HepG2 (cell line): ENCODE results near the gene PTPN13. TPM values are rescaled to one million over a fixed set of nuclear protein-coding genes. Genes with fewer than 3 reads are reported as not detected.

ENCODE experiments used
- AGO1 ChIP-seq: fragments of 200-400 bp; formaldehyde crosslinking; IDR thresholded peaks from 2 replicates; pipeline ENCODE4 v1.6.1; 2017; ENCODE audit warnings: mild to moderate bottlenecking, low read depth, low read length, moderate library complexity; ENCODE audit not compliant: poor library complexity, severe bottlenecking
- CREBL2 ChIP-seq: sonication (generic); formaldehyde crosslinking; IDR thresholded peaks from 2 replicates; pipeline ENCODE4 v1.8.1; 2023; ENCODE audit warnings: missing genetic modification reagents, mild to moderate bottlenecking, borderline replicate concordance
- CSRNP2 ChIP-seq: sonication (generic); formaldehyde crosslinking; conservative IDR thresholded peaks from 2 replicates; pipeline ENCODE4 v1.8.0; 2022; ENCODE audit warnings: low read depth, missing genetic modification reagents
- E2F1 ChIP-seq: sonication (generic); formaldehyde crosslinking; IDR thresholded peaks from 2 replicates; pipeline ENCODE4 v1.5.0; 2020; ENCODE audit warnings: missing genetic modification reagents
- HDAC2 ChIP-seq: sonication (generic); formaldehyde crosslinking; IDR thresholded peaks from 2 replicates; pipeline ENCODE4 v1.4.0; 2020; ENCODE audit warnings: missing genetic modification reagents
- HES4 ChIP-seq: sonication (generic); formaldehyde crosslinking; IDR thresholded peaks from 2 replicates; pipeline ENCODE4 v1.9.0; 2021; ENCODE audit warnings: mild to moderate bottlenecking, missing genetic modification reagents, borderline replicate concordance
- IRF1 ChIP-seq: sonication (generic); formaldehyde crosslinking; IDR thresholded peaks from 2 replicates; pipeline ENCODE4 v1.4.0; 2020; ENCODE audit warnings: low read depth, mild to moderate bottlenecking, missing genetic modification reagents
- ISL2 ChIP-seq: sonication (generic); formaldehyde crosslinking; IDR thresholded peaks from 2 replicates; pipeline ENCODE4 v1.5.0; 2020; ENCODE audit warnings: missing genetic modification reagents
- KDM1A ChIP-seq: IDR thresholded peaks from 2 replicates; pipeline ENCODE4 v1.6.1; 2016; ENCODE audit warnings: missing compliant biosample characterization
- MAFF ChIP-seq: IDR thresholded peaks from 2 replicates; pipeline ENCODE4 v1.6.1; 2011; ENCODE audit warnings: low read depth, low read length, improper control_type of control experiment
- MBNL3 ChIP-seq: fragments of 250-450 bp; sonication (Bioruptor Pico); conservative IDR thresholded peaks from 2 replicates; pipeline ENCODE4 v1.8.0; 2022; ENCODE audit warnings: mild to moderate bottlenecking, inconsistent platforms
- NFYB ChIP-seq: sonication (generic); formaldehyde crosslinking; IDR thresholded peaks from 2 replicates; pipeline ENCODE4 v1.4.0; 2020; ENCODE audit warnings: missing genetic modification reagents
- POLR2AphosphoS5 ChIP-seq: IDR thresholded peaks from 2 replicates; pipeline ENCODE4 v1.6.1; 2012; ENCODE audit warnings: low read depth, low read length
- REXO4 ChIP-seq: sonication (generic); formaldehyde crosslinking; IDR thresholded peaks from 2 replicates; pipeline ENCODE4 v1.8.0; 2022; ENCODE audit warnings: missing genetic modification reagents, mild to moderate bottlenecking, borderline replicate concordance
- SIX1 ChIP-seq: sonication (generic); formaldehyde crosslinking; IDR thresholded peaks from 2 replicates; pipeline ENCODE4 v1.4.0; 2020; ENCODE audit warnings: missing genetic modification reagents, borderline replicate concordance
- SIX4 ChIP-seq: sonication (generic); formaldehyde crosslinking; IDR thresholded peaks from 2 replicates; pipeline ENCODE4 v1.4.0; 2020; ENCODE audit warnings: missing genetic modification reagents
- SP140L ChIP-seq: sonication (generic); formaldehyde crosslinking; IDR thresholded peaks from 2 replicates; pipeline ENCODE4 v1.4.0; 2020; ENCODE audit warnings: missing genetic modification reagents, borderline replicate concordance
- SRY ChIP-seq: sonication (generic); formaldehyde crosslinking; IDR thresholded peaks from 2 replicates; pipeline ENCODE4 v1.8.0; 2022; ENCODE audit warnings: mild to moderate bottlenecking, missing genetic modification reagents
- TP53 ChIP-seq: sonication (generic); formaldehyde crosslinking; conservative IDR thresholded peaks from 2 replicates; pipeline ENCODE4 v1.4.0; 2020; ENCODE audit warnings: missing genetic modification reagents
- XRCC5 ChIP-seq: fragments of 200-400 bp; formaldehyde crosslinking; optimal IDR thresholded peaks from 2 replicates; pipeline ENCODE3; 2017; ENCODE audit warnings: mild to moderate bottlenecking, low read length
- ZBED4 ChIP-seq: sonication (generic); formaldehyde crosslinking; IDR thresholded peaks from 2 replicates; pipeline ENCODE4 v1.4.0; 2020; ENCODE audit warnings: missing genetic modification reagents, borderline replicate concordance
- ZC3H13 ChIP-seq: sonication (generic); formaldehyde crosslinking; IDR thresholded peaks from 2 replicates; pipeline ENCODE4 v1.8.1; 2023; ENCODE audit warnings: mild to moderate bottlenecking, missing genetic modification reagents, moderate library complexity
- ZMYM3 ChIP-seq: sonication (generic); formaldehyde crosslinking; IDR thresholded peaks from 2 replicates; pipeline ENCODE4 v1.5.1; 2020; ENCODE audit warnings: mild to moderate bottlenecking, missing genetic modification reagents
- ZNF30 ChIP-seq: sonication (generic); formaldehyde crosslinking; IDR thresholded peaks from 2 replicates; pipeline ENCODE4 v1.5.0; 2020; ENCODE audit warnings: mild to moderate bottlenecking, missing genetic modification reagents
- ZNF746 ChIP-seq: sonication (generic); formaldehyde crosslinking; IDR thresholded peaks from 2 replicates; pipeline ENCODE4 v1.8.0; 2022; ENCODE audit warnings: mild to moderate bottlenecking, missing genetic modification reagents
- polyA plus RNA-seq, 8 experiments: library from polyadenylated mRNA; depleted of rRNA in 3 of 8; stranded (reverse) in 7 of 8; unstranded in 1 of 8; fragments of >200 nt; fragmentation: Illumina TruSeq in 4 of 8; extraction: Trizol in 4 of 8; gene quantifications; 2 replicates each; pipeline versions ENCODE4 v1.2.1 to v1.2.3, GENCODE V29; 2011 to 2016; ENCODE audit warnings: low read depth in 4 of 8, missing spikeins in 1 of 8, mixed read lengths in 1 of 8; ENCODE audit not compliant: insufficient read depth in 1 of 8
- total RNA-seq, 5 experiments: library from RNA; depleted of rRNA; stranded (reverse); fragments of >200 nt; fragmentation: Illumina TruSeq; extraction: Trizol; gene quantifications; 2 replicates each; pipeline ENCODE4 v1.2.3, GENCODE V29; 2016; ENCODE audit warnings: low read depth in 1 of 5

Gene PTPN13
- total and polyA plus RNA-seq, 2 of the 13 experiments (the other 11 are each of a cell fraction or from before 2014, with no cell fraction given), result not detected

DNA sequence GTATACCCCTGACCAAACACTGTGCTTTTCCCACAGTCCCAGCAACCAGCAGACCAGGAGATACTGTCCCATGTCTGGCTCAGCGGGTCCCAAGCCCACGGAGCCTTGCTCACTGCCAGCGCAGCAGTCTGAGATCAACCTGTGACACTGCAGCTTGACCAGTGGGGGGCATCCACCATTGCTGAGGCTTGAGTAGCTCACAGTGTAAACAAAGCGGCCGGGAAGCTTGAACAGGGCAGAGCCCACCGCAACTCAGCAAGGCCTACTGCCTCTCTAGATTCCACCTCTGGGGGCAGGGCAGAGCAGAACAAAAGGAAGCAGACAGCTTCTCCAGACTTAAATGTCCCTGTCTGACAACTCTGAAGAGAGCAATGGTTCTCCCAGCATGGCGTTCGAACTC lies 197.0 kb downstream of the PTPN13 start (continued):
- TF ChIP-seq CSRNP2 (CRISPR knock-in tag) (no peak), XRCC5 (peak; percentile 53), CREBL2 (CRISPR knock-in tag) (no peak), HDAC2 (CRISPR knock-in tag) (no peak), SP140L (no peak), E2F1 (0 out of 2 replicates have a peak, but pooled peaks have one; percentile 36), ZNF30 (CRISPR knock-in tag) (no peak), ZMYM3 (CRISPR knock-in tag) (no peak; the same call in 1 of the 2 replicates), KDM1A (CRISPR knock-in tag) (no peak), ISL2 (CRISPR knock-in tag) (peak; percentile 59), AGO1 (no peak), MBNL3 (CRISPR knock-in tag) (no peak), SIX4 (CRISPR knock-in tag) (no peak), IRF1 (CRISPR knock-in tag) (no peak), SIX1 (CRISPR knock-in tag) (no peak), MAFF (no peak), ZBED4 (CRISPR knock-in tag) (no peak), ZC3H13 (CRISPR knock-in tag) (no peak), REXO4 (CRISPR knock-in tag) (no peak), NFYB (CRISPR knock-in tag) (no peak), POLR2AphosphoS5 (no peak), ZNF746 (CRISPR knock-in tag) (no peak), SRY (CRISPR knock-in tag) (no peak), HES4 (no peak), TP53 (no peak)
